HEK293T (cell line): ENCODE results near the gene COL20A1.

Source experiments
- CTCF ChIA-PET: fragments of 350-600 bp; formaldehyde crosslinking; extraction: SDS; loops from one replicate; lab custom pipeline; 2021; ENCODE audit warnings: antibody characterized with exemption, inconsistent platforms; lab: Yijun Ruan, JAX
- POLR2A ChIA-PET: fragments of 350-600 bp; formaldehyde crosslinking; extraction: SDS; loops from one replicate; lab custom pipeline; 2020; ENCODE audit warnings: antibody characterized with exemption, inconsistent platforms; lab: Yijun Ruan, JAX
- DNase-seq: peaks from one replicate; pipeline ENCODE4 v3.0.0; 2012; ENCODE audit warnings: mixed read lengths; ENCODE audit errors: extremely low spot score
- ARNT ChIP-seq: fragments of 450-650 bp; IDR thresholded peaks from 2 replicates; pipeline ENCODE4 v1.6.1; 2017; ENCODE audit warnings: mild to moderate bottlenecking
- BHLHE40 ChIP-seq: fragments of 450-650 bp; IDR thresholded peaks from 2 replicates; pipeline ENCODE4 v1.6.1; 2016; ENCODE audit warnings: mild to moderate bottlenecking, moderate library complexity, borderline replicate concordance
- CTBP1 ChIP-seq: fragments of 450-650 bp; IDR thresholded peaks from 2 replicates; pipeline ENCODE4 v1.6.1; 2016; ENCODE audit warnings: borderline replicate concordance
- ELF4 ChIP-seq: fragments of 450-650 bp; IDR thresholded peaks from 2 replicates; pipeline ENCODE4 v1.6.1; 2017; ENCODE audit warnings: antibody characterized with exemption
- FOXA1 ChIP-seq: fragments of 450-650 bp; IDR thresholded peaks from 2 replicates; pipeline ENCODE4 v1.6.1; 2016; ENCODE audit warnings: mild to moderate bottlenecking
- FOXK2 ChIP-seq: fragments of 450-650 bp; IDR thresholded peaks from 2 replicates; pipeline ENCODE4 v1.6.1; 2016; ENCODE audit warnings: mild to moderate bottlenecking
- FOXM1 ChIP-seq: fragments of 450-650 bp; IDR thresholded peaks from 2 replicates; pipeline ENCODE4 v1.6.1; 2017; ENCODE audit warnings: mild to moderate bottlenecking, borderline replicate concordance
- HDGF ChIP-seq: fragments of 450-650 bp; IDR thresholded peaks from 2 replicates; pipeline ENCODE4 v1.6.1; 2017; ENCODE audit warnings: antibody characterized with exemption, borderline replicate concordance
- L3MBTL2 ChIP-seq: fragments of 450-650 bp; conservative IDR thresholded peaks from 2 replicates; pipeline ENCODE4 v1.6.1; 2016; ENCODE audit warnings: mild to moderate bottlenecking
- LEF1 ChIP-seq: fragments of 450-650 bp; IDR thresholded peaks from 2 replicates; pipeline ENCODE4 v1.6.1; 2017; ENCODE audit warnings: mild to moderate bottlenecking, borderline replicate concordance
- NFRKB ChIP-seq: fragments of 450-650 bp; IDR thresholded peaks from 2 replicates; pipeline ENCODE4 v1.6.1; 2016; ENCODE audit warnings: mild to moderate bottlenecking, moderate library complexity
- PKNOX1 ChIP-seq: fragments of 450-650 bp; IDR thresholded peaks from 2 replicates; pipeline ENCODE4 v1.6.1; 2016
- SP1 ChIP-seq: fragments of 450-650 bp; IDR thresholded peaks from 2 replicates; pipeline ENCODE4 v1.6.1; 2017
- SUZ12 ChIP-seq: fragments of 450-650 bp; IDR thresholded peaks from 2 replicates; pipeline ENCODE4 v1.6.1; 2016; ENCODE audit warnings: mild to moderate bottlenecking
- TARDBP ChIP-seq: fragments of 450-650 bp; IDR thresholded peaks from 2 replicates; pipeline ENCODE4 v1.6.1; 2016
- ZNF384 ChIP-seq: fragments of 450-650 bp; IDR thresholded peaks from 2 replicates; pipeline ENCODE4 v1.6.1; 2016

Gene COL20A1

GRCh38 chr20:63350597-63351325 lies 57.8 kb downstream of the COL20A1 start:
- no peak for DNase-seq
- ChIA-PET POLR2A (no interaction called here), CTCF (no interaction called here)
- TF ChIP-seq TARDBP: no peak
- no peak for TF ChIP-seq FOXK2
- TF ChIP-seq ELF4: no peak
- no peak for TF ChIP-seq NFRKB
- TF ChIP-seq HDGF: no peak

DNA sequence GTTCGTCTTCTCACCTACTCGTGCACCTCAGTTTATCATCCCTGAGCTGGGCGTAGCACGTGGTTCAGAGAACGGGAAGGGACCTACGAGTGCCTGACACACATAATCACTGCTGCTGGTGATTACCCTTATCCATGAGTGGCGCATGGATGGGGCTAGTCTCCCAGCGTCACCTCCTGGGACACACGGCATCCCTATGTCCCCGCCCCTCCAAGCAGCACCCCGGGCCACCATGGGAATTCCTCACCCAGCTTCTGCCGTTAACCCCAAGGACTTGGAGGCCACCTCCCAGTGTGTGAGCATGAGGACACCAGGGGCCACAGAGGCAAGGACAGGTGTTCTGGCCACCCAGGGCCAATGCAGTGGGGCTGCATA lies 58.3 kb downstream of the COL20A1 start:
- DNase-seq: no peak
- TF ChIP-seq ARNT (no peak), ZNF384 (no peak), CTBP1 (no peak), TARDBP (no peak), SUZ12 (no peak), FOXK2 (no peak), ELF4 (no peak)
- CTCF ChIA-PET: no interaction called here
- POLR2A ChIA-PET: no interaction called here

GRCh38 chr20:63351811-63352591 lies 59.0 kb downstream of the COL20A1 start:
- ChIA-PET CTCF (no interaction called here), POLR2A (no interaction called here)

GRCh38 chr20:63352811-63353221 lies 59.8 kb downstream of the COL20A1 start:
- ChIA-PET POLR2A (no interaction called here), CTCF (no interaction called here)
- DNase-seq: no peak
- TF ChIP-seq FOXM1 (no peak), L3MBTL2 (no peak), ELF4 (no peak), FOXK2 (no peak), NFRKB (no peak), BHLHE40 (no peak), CTBP1 (no peak), TARDBP (no peak), PKNOX1 (no peak), ARNT (no peak), LEF1 (no peak), SP1 (no peak), ZNF384 (no peak), HDGF (no peak), FOXA1 (no peak), SUZ12 (no peak)

More at GRCh38 chr20:63351811-63352591, 59.0 kb downstream of the COL20A1 start:
- DNase-seq: no peak
- TF ChIP-seq ARNT (no peak), BHLHE40 (no peak), ZNF384 (no peak), SP1 (no peak), CTBP1 (no peak), HDGF (no peak), LEF1 (no peak), NFRKB (no peak), FOXA1 (no peak), FOXM1 (no peak), PKNOX1 (no peak), FOXK2 (no peak), L3MBTL2 (no peak), ELF4 (no peak), SUZ12 (no peak), TARDBP (no peak)

DNA sequence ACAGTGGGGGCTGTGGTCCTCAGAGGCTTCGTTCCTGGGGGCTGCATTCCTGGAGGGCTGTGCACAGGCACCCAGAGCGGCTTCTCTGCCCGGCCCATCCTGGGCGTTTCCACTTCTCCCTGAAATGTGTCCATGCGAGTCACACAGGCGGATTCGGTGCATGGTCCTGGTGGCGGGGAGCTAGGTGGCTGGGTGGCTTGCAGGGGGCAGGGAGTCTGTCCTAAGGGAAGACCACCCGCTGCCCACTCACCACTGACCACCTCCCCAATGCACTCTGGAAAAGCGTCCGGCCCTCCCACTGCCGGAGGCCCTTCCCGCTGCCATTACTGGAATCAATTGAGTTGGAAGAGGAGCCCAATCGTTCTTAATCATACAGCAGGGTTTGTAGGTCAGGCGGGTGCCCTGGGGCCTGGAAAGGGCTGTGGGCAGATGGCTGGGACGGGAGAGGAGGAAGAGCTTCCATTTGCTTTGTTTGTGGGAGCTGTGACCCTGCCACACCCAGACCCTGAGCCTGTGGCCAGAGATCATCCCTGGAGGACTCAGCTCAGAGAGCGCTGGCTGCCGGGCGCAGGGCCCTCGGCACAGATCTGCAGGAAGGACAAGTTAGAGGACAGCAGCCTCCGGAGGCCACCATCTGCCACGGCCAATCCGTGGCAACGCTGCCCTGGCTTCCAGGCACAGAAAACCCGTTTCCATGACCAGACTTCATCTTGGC lies 61.8 kb downstream of the COL20A1 start:
- CTCF ChIA-PET: no interaction called here
- POLR2A ChIA-PET: no interaction called here

More for the DNA sequence above, 61.8 kb downstream of the COL20A1 start:
- TF ChIP-seq SP1 (no peak), L3MBTL2 (no peak), SUZ12 (no peak), CTBP1 (no peak), FOXK2 (no peak), ELF4 (no peak), TARDBP (no peak), BHLHE40 (no peak), NFRKB (no peak), HDGF (no peak), FOXM1 (no peak), PKNOX1 (no peak), LEF1 (no peak), ARNT (no peak)
- no peak for DNase-seq
